ENCODE data around the gene MKI67. TPM values are rescaled to one million over a fixed set of nuclear protein-coding genes. Genes with fewer than 3 reads are reported as not detected.

MKI67 gene
- polyA plus RNA-seq, 1 donor from 2014 or later = 0.16 TPM

DNA sequence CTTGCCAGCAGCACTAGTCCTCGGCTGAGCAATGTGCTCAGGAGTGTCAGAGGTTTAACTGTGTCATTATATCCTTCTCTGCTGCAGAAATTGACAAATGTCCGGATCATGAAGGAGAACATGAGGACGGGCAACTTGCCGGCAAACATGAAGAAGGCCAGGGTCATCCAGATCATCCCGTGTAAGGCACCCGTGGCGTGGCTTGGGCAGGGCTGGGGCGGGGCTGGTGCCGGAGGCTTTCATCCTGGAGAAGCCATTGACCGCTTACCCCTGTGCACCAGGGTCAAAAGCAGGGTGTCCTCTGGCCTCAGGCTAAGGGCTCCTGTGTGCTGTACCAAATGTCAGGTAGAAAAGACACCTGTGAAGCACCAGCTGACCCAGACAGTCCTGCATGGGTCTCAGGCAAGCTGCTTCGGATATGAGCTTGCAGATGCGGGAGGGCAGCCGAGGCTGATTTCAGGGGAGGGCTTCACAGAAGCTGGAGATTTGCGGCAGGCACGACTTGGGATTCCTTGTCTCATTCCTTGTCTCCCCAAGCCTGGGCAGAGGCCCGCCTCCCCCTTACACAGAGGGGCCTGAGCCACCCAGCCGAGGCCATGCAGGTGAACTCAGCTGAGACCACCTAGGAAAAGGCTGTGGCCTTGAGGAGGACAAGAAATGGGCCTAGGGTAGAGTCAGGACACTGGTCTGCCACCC lies 55.4 kb downstream of the MKI67 start:
- Histone ChIP-seq H3K36me3 (ENCODE audit: insufficient read depth, low read length) (no peaks in the 10 kb centered on the region), H3K27ac (ENCODE audit: low read length) (no peak overlapping the region), H3K9me3 (ENCODE audit: low read length) (no peaks in the 10 kb centered on the region), H3F3A (ENCODE audit: insufficient read depth, low read length, poor library complexity, severe bottlenecking) (no peaks in the 10 kb centered on the region), H3K27me3 (ENCODE audit: insufficient read depth, low read depth, low read length) (no peaks in the 10 kb centered on the region), H3K9me2 (ENCODE audit: insufficient read depth, low read length) (no peaks in the 10 kb centered on the region), H4K20me1 (ENCODE audit: insufficient read depth) (no peaks in the 10 kb centered on the region), H3K9ac (ENCODE audit: low read length) (no peak overlapping the region), H2AFZ (ENCODE audit: low read depth, low read length) (no peak overlapping the region), H3K4me3 (ENCODE audit: low read length) (no peak overlapping the region), H3K79me2 (replicated peaks; ENCODE audit: insufficient read depth, low read length) (no peaks in the 10 kb centered on the region), H3K4me2 (ENCODE audit: low read length) (no peak overlapping the region)
- TF ChIP-seq MXI1 (conservative IDR thresholded peaks at IDR 0.05; ENCODE audit: poor library complexity, severe bottlenecking) (no peak), RAD21 (conservative IDR thresholded peaks at IDR 0.05) (no peak), SMC3 (conservative IDR thresholded peaks at IDR 0.05; ENCODE audit: poor library complexity) (no peak), POLR2AphosphoS5 (IDR thresholded peaks at IDR 0.05) (no peak), EP300 (conservative IDR thresholded peaks at IDR 0.05; ENCODE audit: poor library complexity, severe bottlenecking) (no peak), TAF1 (IDR thresholded peaks at IDR 0.05; ENCODE audit: low read depth) (no peak), EZH2 (IDR thresholded peaks at IDR 0.05; ENCODE audit: borderline replicate concordance, insufficient read depth, low read length, poor library complexity, severe bottlenecking) (no peak)
- TF ChIP-seq, protein P1, sequence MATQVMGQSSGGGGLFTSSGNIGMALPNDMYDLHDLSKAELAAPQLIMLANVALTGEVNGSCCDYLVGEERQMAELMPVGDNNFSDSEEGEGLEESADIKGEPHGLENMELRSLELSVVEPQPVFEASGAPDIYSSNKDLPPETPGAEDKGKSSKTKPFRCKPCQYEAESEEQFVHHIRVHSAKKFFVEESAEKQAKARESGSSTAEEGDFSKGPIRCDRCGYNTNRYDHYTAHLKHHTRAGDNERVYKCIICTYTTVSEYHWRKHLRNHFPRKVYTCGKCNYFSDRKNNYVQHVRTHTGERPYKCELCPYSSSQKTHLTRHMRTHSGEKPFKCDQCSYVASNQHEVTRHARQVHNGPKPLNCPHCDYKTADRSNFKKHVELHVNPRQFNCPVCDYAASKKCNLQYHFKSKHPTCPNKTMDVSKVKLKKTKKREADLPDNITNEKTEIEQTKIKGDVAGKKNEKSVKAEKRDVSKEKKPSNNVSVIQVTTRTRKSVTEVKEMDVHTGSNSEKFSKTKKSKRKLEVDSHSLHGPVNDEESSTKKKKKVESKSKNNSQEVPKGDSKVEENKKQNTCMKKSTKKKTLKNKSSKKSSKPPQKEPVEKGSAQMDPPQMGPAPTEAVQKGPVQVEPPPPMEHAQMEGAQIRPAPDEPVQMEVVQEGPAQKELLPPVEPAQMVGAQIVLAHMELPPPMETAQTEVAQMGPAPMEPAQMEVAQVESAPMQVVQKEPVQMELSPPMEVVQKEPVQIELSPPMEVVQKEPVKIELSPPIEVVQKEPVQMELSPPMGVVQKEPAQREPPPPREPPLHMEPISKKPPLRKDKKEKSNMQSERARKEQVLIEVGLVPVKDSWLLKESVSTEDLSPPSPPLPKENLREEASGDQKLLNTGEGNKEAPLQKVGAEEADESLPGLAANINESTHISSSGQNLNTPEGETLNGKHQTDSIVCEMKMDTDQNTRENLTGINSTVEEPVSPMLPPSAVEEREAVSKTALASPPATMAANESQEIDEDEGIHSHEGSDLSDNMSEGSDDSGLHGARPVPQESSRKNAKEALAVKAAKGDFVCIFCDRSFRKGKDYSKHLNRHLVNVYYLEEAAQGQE (IDR thresholded peaks at IDR 0.05; ENCODE audit: borderline replicate concordance) = no peak
- TF ChIP-seq, protein P2, sequence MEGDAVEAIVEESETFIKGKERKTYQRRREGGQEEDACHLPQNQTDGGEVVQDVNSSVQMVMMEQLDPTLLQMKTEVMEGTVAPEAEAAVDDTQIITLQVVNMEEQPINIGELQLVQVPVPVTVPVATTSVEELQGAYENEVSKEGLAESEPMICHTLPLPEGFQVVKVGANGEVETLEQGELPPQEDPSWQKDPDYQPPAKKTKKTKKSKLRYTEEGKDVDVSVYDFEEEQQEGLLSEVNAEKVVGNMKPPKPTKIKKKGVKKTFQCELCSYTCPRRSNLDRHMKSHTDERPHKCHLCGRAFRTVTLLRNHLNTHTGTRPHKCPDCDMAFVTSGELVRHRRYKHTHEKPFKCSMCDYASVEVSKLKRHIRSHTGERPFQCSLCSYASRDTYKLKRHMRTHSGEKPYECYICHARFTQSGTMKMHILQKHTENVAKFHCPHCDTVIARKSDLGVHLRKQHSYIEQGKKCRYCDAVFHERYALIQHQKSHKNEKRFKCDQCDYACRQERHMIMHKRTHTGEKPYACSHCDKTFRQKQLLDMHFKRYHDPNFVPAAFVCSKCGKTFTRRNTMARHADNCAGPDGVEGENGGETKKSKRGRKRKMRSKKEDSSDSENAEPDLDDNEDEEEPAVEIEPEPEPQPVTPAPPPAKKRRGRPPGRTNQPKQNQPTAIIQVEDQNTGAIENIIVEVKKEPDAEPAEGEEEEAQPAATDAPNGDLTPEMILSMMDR (IDR thresholded peaks at IDR 0.05; ENCODE audit: poor library complexity, severe bottlenecking) = no peak

DNA sequence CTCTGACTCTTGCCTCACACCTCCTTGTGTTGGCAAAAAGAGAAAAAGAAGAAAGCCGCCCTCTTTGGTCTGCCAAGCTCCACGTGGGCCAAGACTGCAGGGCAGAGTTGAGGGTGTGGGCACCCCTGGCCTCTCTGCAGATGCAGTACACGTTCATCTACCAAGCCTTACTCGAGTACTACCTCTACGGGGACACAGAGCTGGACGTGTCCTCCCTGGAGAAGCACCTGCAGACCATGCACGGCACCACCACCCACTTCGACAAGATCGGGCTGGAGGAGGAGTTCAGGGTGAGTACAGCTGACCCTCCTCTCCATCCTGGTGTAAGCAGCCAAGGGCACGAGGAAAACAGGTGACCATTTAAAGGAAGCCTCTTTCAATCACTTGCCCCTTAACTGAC lies 56.1 kb downstream of the MKI67 start:
- Histone ChIP-seq H3K9me3 (ENCODE audit: low read length) (no peaks in the 10 kb centered on the region), H3K36me3 (ENCODE audit: insufficient read depth, low read length) (no peaks in the 10 kb centered on the region), H3K27ac (ENCODE audit: low read length) (no peak overlapping the region), H3K79me2 (replicated peaks; ENCODE audit: insufficient read depth, low read length) (no peaks in the 10 kb centered on the region), H4K20me1 (ENCODE audit: insufficient read depth) (no peaks in the 10 kb centered on the region), H3K9me2 (ENCODE audit: insufficient read depth, low read length) (no peaks in the 10 kb centered on the region), H3F3A (ENCODE audit: insufficient read depth, low read length, poor library complexity, severe bottlenecking) (no peaks in the 10 kb centered on the region), H3K27me3 (ENCODE audit: insufficient read depth, low read depth, low read length) (no peaks in the 10 kb centered on the region), H3K9ac (ENCODE audit: low read length) (no peak overlapping the region), H3K4me2 (ENCODE audit: low read length) (no peak overlapping the region), H3K4me3 (ENCODE audit: low read length) (no peak overlapping the region), H2AFZ (ENCODE audit: low read depth, low read length) (no peak overlapping the region)
- no peak for TF ChIP-seq MXI1 (conservative IDR thresholded peaks at IDR 0.05; ENCODE audit: poor library complexity, severe bottlenecking)
- TF ChIP-seq POLR2AphosphoS5 (IDR thresholded peaks at IDR 0.05) = no peak
- TF ChIP-seq, protein P1 (IDR thresholded peaks at IDR 0.05; ENCODE audit: borderline replicate concordance) = no peak
- TF ChIP-seq TAF1 (IDR thresholded peaks at IDR 0.05; ENCODE audit: low read depth) = no peak
